Osteoblast (primary cell): ENCODE data around the gene LETM1. TPM values are rescaled to one million over a fixed set of nuclear protein-coding genes. Genes with fewer than 3 reads are reported as not detected.

Experiments used
- DNase-seq: peaks from one replicate; pipeline ENCODE4 v3.0.0; 2011; ENCODE audit warnings: low spot score, mixed read lengths; ENCODE audit not compliant: insufficient read length; ENCODE audit errors: missing footprints
- H2AFZ ChIP-seq: 2 replicates; pipeline ENCODE4 v1.6.0; 2011; ENCODE audit warnings: mild to moderate bottlenecking, low read length
- H3K27ac ChIP-seq: 2 replicates; pipeline ENCODE4 v1.5.1; 2011; ENCODE audit warnings: mild to moderate bottlenecking, low read depth, low read length, moderate library complexity
- H3K27me3 ChIP-seq: 2 replicates; pipeline ENCODE4 v1.6.0; 2012; ENCODE audit warnings: mild to moderate bottlenecking, control low read depth, inconsistent platforms, low read length, moderate library complexity; ENCODE audit not compliant: insufficient read depth
- H3K36me3 ChIP-seq: 2 replicates; pipeline ENCODE4 v1.5.1; 2011; ENCODE audit warnings: mild to moderate bottlenecking, low read length, control low read depth, moderate library complexity; ENCODE audit not compliant: insufficient read depth
- H3K4me1 ChIP-seq: 2 replicates; pipeline ENCODE4 v1.5.1; 2011; ENCODE audit warnings: mild to moderate bottlenecking, low read length, control low read depth, moderate library complexity; ENCODE audit not compliant: insufficient read depth
- H3K4me2 ChIP-seq: 2 replicates; pipeline ENCODE4 v1.6.0; 2011; ENCODE audit warnings: mild to moderate bottlenecking, low read length; ENCODE audit not compliant: insufficient read depth
- H3K4me3 ChIP-seq: fragments of 200-600 bp; sonication (generic); 3 replicates; pipeline ENCODE4 v1.5.1; 2012; ENCODE audit warnings: mild to moderate bottlenecking, low read length, inconsistent platforms; ENCODE audit not compliant: insufficient read depth
- H3K79me2 ChIP-seq: 2 replicates; pipeline ENCODE4 v1.6.0; 2012; ENCODE audit warnings: mild to moderate bottlenecking, low read length, control low read depth, inconsistent platforms; ENCODE audit not compliant: insufficient read depth
- H3K9me3 ChIP-seq: 2 replicates; pipeline ENCODE4 v1.5.1; 2011; ENCODE audit warnings: low read depth, low read length, control low read depth
- H4K20me1 ChIP-seq: 2 replicates; pipeline ENCODE4 v1.6.0; 2012; ENCODE audit warnings: mild to moderate bottlenecking, low read length, control low read depth; ENCODE audit not compliant: insufficient read depth
- CTCF ChIP-seq: IDR thresholded peaks from 2 replicates; pipeline ENCODE4 v1.5.1; 2011; ENCODE audit warnings: mild to moderate bottlenecking, low read depth, low read length, moderate library complexity; ENCODE audit errors: extremely low read depth
- total RNA-seq: library from RNA; depleted of rRNA; stranded (reverse); fragments of >200 nt; gene quantifications from 2 replicates; pipeline ENCODE4 v1.2.3, GENCODE V29; 2012

The LETM1 gene
- total RNA-seq, 1 donor: 75.3 TPM

GRCh38 chr4:1766106-1767060 lies 89.6 kb downstream of the LETM1 start:
- Histone ChIP-seq H3K36me3 (no peaks in the 10 kb centered on the region), H4K20me1 (no peaks in the 10 kb centered on the region), H3K27me3 (peaks cover 25% of the 10 kb centered on the region), H3K79me2 (no peaks in the 10 kb centered on the region), H2AFZ (no peak overlapping the region), H3K9me3 (no peaks in the 10 kb centered on the region), H3K27ac (no peak overlapping the region), H3K4me3 (no peak overlapping the region), H3K4me1 (no peaks in the 10 kb centered on the region), H3K4me2 (no peak overlapping the region)
- no peak for TF ChIP-seq CTCF
- DNase-seq: no peak

- no peaks in the 10 kb centered on the region for H3K79me2 ChIP-seq
- H3K27ac ChIP-seq: no peak overlapping the region
- DNase-seq: no peak
Measured at GRCh38 chr4:1765409-1766072, 90.4 kb downstream of the LETM1 start.

GRCh38 chr4:1764670-1765069 lies 91.3 kb downstream of the LETM1 start:
- H3K4me2 ChIP-seq: no peak overlapping the region
- no peaks in the 10 kb centered on the region for H4K20me1 ChIP-seq
- H3K27me3 ChIP-seq: peaks cover 22% of the 10 kb centered on the region
- TF ChIP-seq CTCF: no peak
- no peak overlapping the region for H2AFZ ChIP-seq
- H3K4me1 ChIP-seq: no peaks in the 10 kb centered on the region
- no peaks in the 10 kb centered on the region for H3K36me3 ChIP-seq
- H3K9me3 ChIP-seq: no peaks in the 10 kb centered on the region
- no peak overlapping the region for H3K27ac ChIP-seq
- no peak for DNase-seq
- H3K4me3 ChIP-seq: no peak overlapping the region
- no peaks in the 10 kb centered on the region for H3K79me2 ChIP-seq

More at GRCh38 chr4:1765409-1766072, 90.4 kb downstream of the LETM1 start:
- TF ChIP-seq CTCF: no peak
- H3K27me3 ChIP-seq: peaks cover 25% of the 10 kb centered on the region
- H3K4me3 ChIP-seq: no peak overlapping the region
- no peaks in the 10 kb centered on the region for H3K36me3 ChIP-seq
- H2AFZ ChIP-seq: no peak overlapping the region
- no peak overlapping the region for H3K4me2 ChIP-seq
- H4K20me1 ChIP-seq: no peaks in the 10 kb centered on the region
- no peaks in the 10 kb centered on the region for H3K9me3 ChIP-seq
- no peaks in the 10 kb centered on the region for H3K4me1 ChIP-seq

GRCh38 chr4:1763550-1764080 lies 92.3 kb downstream of the LETM1 start:
- peak; percentile 100 for DNase-seq
- H3K79me2 ChIP-seq: no peaks in the 10 kb centered on the region

More at GRCh38 chr4:1763550-1764080, 92.3 kb downstream of the LETM1 start:
- no peak overlapping the region for H3K27ac ChIP-seq
- H2AFZ ChIP-seq: peak overlapping the region; percentile 60
- no peaks in the 10 kb centered on the region for H3K9me3 ChIP-seq
- peak overlapping the region; percentile 58 for H3K4me2 ChIP-seq
- no peak for TF ChIP-seq CTCF
- H3K4me1 ChIP-seq: no peaks in the 10 kb centered on the region
- no peaks in the 10 kb centered on the region for H3K36me3 ChIP-seq
- H4K20me1 ChIP-seq: no peaks in the 10 kb centered on the region
- H3K27me3 ChIP-seq: peaks cover 17% of the 10 kb centered on the region
- H3K4me3 ChIP-seq: peak overlapping the region; percentile 48
